IMR-90 (cell line): ENCODE data around the gene CCDC107. TPM values are rescaled to one million over a fixed set of nuclear protein-coding genes. Genes with fewer than 3 reads are reported as not detected.

Experiments used
- ATAC-seq: fragments of 200-7000 bp; cut with Tn5 transposase; 2 replicates; pipeline ENCODE4 v1.9.1; 2020; ENCODE audit warnings: low read depth, mild to moderate bottlenecking, moderate library complexity
- BruUV-seq: library from RNA; stranded (reverse); fragments of 400-500 nt; replicated peaks from 2 replicates; lab custom pipeline; 2021; lab: Mats Ljungman, UMichigan
- CTCF ChIA-PET: fragments of 300-600 bp; formaldehyde crosslinking; extraction: SDS; loops from one replicate; lab custom pipeline; 2021; ENCODE audit warnings: antibody characterized with exemption; lab: Yijun Ruan, JAX
- POLR2A ChIA-PET: fragments of 300-600 bp; sonication (Branson Sonifier 250); formaldehyde crosslinking; loops from one replicate; lab custom pipeline; 2022; ENCODE audit warnings: antibody characterized with exemption; ENCODE audit not compliant: unreplicated experiment; lab: Charles Lee
- DNase-seq: peaks from one replicate; pipeline ENCODE4 v3.0.0; 2013
- H2AFZ ChIP-seq: replicated peaks from 2 replicates; pipeline ENCODE3; 2013; ENCODE audit warnings: low read length, mild to moderate bottlenecking; ENCODE audit not compliant: poor library complexity
- H2AK5ac ChIP-seq: 2 replicates; pipeline ENCODE4 v1.6.1; 2013; ENCODE audit warnings: low read depth, low read length, inconsistent platforms
- H2AK9ac ChIP-seq: replicated peaks from 2 replicates; pipeline ENCODE3; 2013; ENCODE audit warnings: mild to moderate bottlenecking, low read depth, low read length, moderate library complexity; ENCODE audit not compliant: poor library complexity
- H2BK120ac ChIP-seq: 2 replicates; pipeline ENCODE4 v1.6.1; 2013; ENCODE audit warnings: low read depth, low read length, inconsistent platforms
- H2BK15ac ChIP-seq: 3 replicates; pipeline ENCODE4 v1.6.1; 2013; ENCODE audit warnings: low read depth, low read length, inconsistent platforms
- H2BK20ac ChIP-seq: 2 replicates; pipeline ENCODE4 v1.6.1; 2013; ENCODE audit warnings: low read depth, mild to moderate bottlenecking, inconsistent platforms, low read length, moderate library complexity
- H2BK5ac ChIP-seq: 2 replicates; pipeline ENCODE4 v1.6.1; 2013; ENCODE audit warnings: mild to moderate bottlenecking, low read depth, low read length, inconsistent platforms; ENCODE audit not compliant: poor library complexity, severe bottlenecking
- H3K14ac ChIP-seq: replicated peaks from 2 replicates; pipeline ENCODE4 v1.6.1; 2013; ENCODE audit warnings: low read depth, low read length, inconsistent platforms
- H3K18ac ChIP-seq: 2 replicates; pipeline ENCODE4 v1.6.1; 2013; ENCODE audit warnings: low read depth, low read length, control low read depth
- H3K23ac ChIP-seq: 2 replicates; pipeline ENCODE4 v1.6.1; 2013; ENCODE audit warnings: low read depth, low read length, inconsistent platforms
- H3K27ac ChIP-seq: 2 replicates; pipeline ENCODE4 v1.5.1; 2013; ENCODE audit warnings: mild to moderate bottlenecking, control low read depth, low read length; ENCODE audit not compliant: insufficient read depth
- H3K27me3 ChIP-seq: 2 replicates; pipeline ENCODE4 v1.6.1; 2013; ENCODE audit warnings: low read length; ENCODE audit not compliant: control insufficient read depth, insufficient read depth
- H3K36me3 ChIP-seq: 2 replicates; pipeline ENCODE4 v1.6.1; 2013; ENCODE audit warnings: low read length, mixed read lengths; ENCODE audit not compliant: control insufficient read depth, insufficient read depth
- H3K4ac ChIP-seq: 2 replicates; pipeline ENCODE4 v1.6.1; 2013; ENCODE audit warnings: low read depth, low read length, inconsistent platforms
- H3K4me1 ChIP-seq: 2 replicates; pipeline ENCODE4 v1.6.1; 2013; ENCODE audit warnings: low read length, mixed read lengths; ENCODE audit not compliant: control insufficient read depth, insufficient read depth
- H3K4me2 ChIP-seq: 2 replicates; pipeline ENCODE4 v1.6.1; 2013; ENCODE audit warnings: low read depth, mild to moderate bottlenecking, control low read depth, low read length, moderate library complexity
- H3K4me3 ChIP-seq: 2 replicates; pipeline ENCODE4 v1.5.1; 2013; ENCODE audit warnings: low read depth, mild to moderate bottlenecking, control low read depth, low read length, moderate library complexity; ENCODE audit not compliant: insufficient read depth
- H3K56ac ChIP-seq: 2 replicates; pipeline ENCODE4 v1.6.1; 2013; ENCODE audit warnings: low read length, inconsistent platforms; ENCODE audit not compliant: insufficient read depth; ENCODE audit errors: extremely low read depth
- H3K79me1 ChIP-seq, 2 experiments: 2 replicates each; pipeline ENCODE4 v1.6.1; 2013; ENCODE audit warnings: low read length in 2 of 2, inconsistent platforms in 1 of 2, low read depth in 1 of 2
- H3K9ac ChIP-seq: 2 replicates; pipeline ENCODE4 v1.6.1; 2013; ENCODE audit warnings: low read depth, low read length, control low read depth
- H3K9me1 ChIP-seq: 2 replicates; pipeline ENCODE4 v1.6.1; 2013; ENCODE audit warnings: low read length, inconsistent platforms; ENCODE audit not compliant: insufficient read depth
- H3K9me3 ChIP-seq: 2 replicates; pipeline ENCODE4 v1.6.1; 2013; ENCODE audit warnings: low read length; ENCODE audit not compliant: control insufficient read depth, insufficient read depth
- H4K20me1 ChIP-seq: 2 replicates; pipeline ENCODE4 v1.6.1; 2013; ENCODE audit warnings: low read length, inconsistent platforms; ENCODE audit not compliant: insufficient read depth
- H4K5ac ChIP-seq: 2 replicates; pipeline ENCODE4 v1.6.1; 2013; ENCODE audit warnings: mild to moderate bottlenecking, low read depth, low read length, control low read depth
- H4K8ac ChIP-seq, 2 experiments: 2 replicates each; pipeline ENCODE4 v1.6.1; 2013; ENCODE audit warnings: low read depth in 2 of 2, low read length in 2 of 2, control low read depth in 1 of 2, inconsistent platforms in 1 of 2
- H4K91ac ChIP-seq: 2 replicates; pipeline ENCODE4 v1.6.1; 2013; ENCODE audit warnings: low read depth, low read length, inconsistent platforms; ENCODE audit not compliant: insufficient read depth
- BHLHE40 ChIP-seq: fragments of 150-350 bp; IDR thresholded peaks from 2 replicates; pipeline ENCODE4 v1.6.1; 2016; ENCODE audit warnings: mild to moderate bottlenecking, low read depth, low read length
- CEBPB ChIP-seq: IDR thresholded peaks from 2 replicates; pipeline ENCODE4 v1.6.1; 2012; ENCODE audit warnings: low read depth, low read length, improper control_type of control experiment
- CHD1 ChIP-seq: IDR thresholded peaks from 2 replicates; pipeline ENCODE4 v1.6.1; 2012; ENCODE audit warnings: low read depth, low read length, improper control_type of control experiment
- CTCF ChIP-seq: conservative IDR thresholded peaks from 2 replicates; pipeline ENCODE4 v1.5.1; 2012; ENCODE audit warnings: mild to moderate bottlenecking, low read depth, low read length, improper control_type of control experiment
- ELK1 ChIP-seq: fragments of 150-350 bp; IDR thresholded peaks from 2 replicates; pipeline ENCODE4 v1.6.1; 2016; ENCODE audit warnings: low read depth, mild to moderate bottlenecking, low read length, moderate library complexity, borderline replicate concordance
- FOS ChIP-seq: fragments of 150-350 bp; IDR thresholded peaks from 2 replicates; pipeline ENCODE4 v1.6.1; 2016; ENCODE audit warnings: low read depth, low read length
- MAFK ChIP-seq: IDR thresholded peaks from 2 replicates; pipeline ENCODE4 v1.6.1; 2012; ENCODE audit warnings: low read depth, low read length, improper control_type of control experiment
- MAZ ChIP-seq: IDR thresholded peaks from 2 replicates; pipeline ENCODE4 v1.6.1; 2012; ENCODE audit warnings: low read depth, mild to moderate bottlenecking, low read length, improper control_type of control experiment, moderate library complexity, borderline replicate concordance
- MXI1 ChIP-seq: IDR thresholded peaks from 2 replicates; pipeline ENCODE4 v1.6.1; 2012; ENCODE audit warnings: low read depth, mild to moderate bottlenecking, low read length, moderate library complexity, borderline replicate concordance
- NFE2L2 ChIP-seq: fragments of 150-350 bp; IDR thresholded peaks from 2 replicates; pipeline ENCODE4 v1.6.1; 2016; ENCODE audit warnings: low read depth, mild to moderate bottlenecking, low read length
- POLR2A ChIP-seq: IDR thresholded peaks from 2 replicates; pipeline ENCODE4 v1.6.1; 2012; ENCODE audit warnings: mild to moderate bottlenecking, low read depth, low read length
- RAD21 ChIP-seq: IDR thresholded peaks from 2 replicates; pipeline ENCODE4 v1.6.1; 2012; ENCODE audit warnings: low read length, improper control_type of control experiment
- RCOR1 ChIP-seq: IDR thresholded peaks from 2 replicates; pipeline ENCODE4 v1.6.1; 2012; ENCODE audit warnings: mild to moderate bottlenecking, low read length, improper control_type of control experiment; ENCODE audit not compliant: insufficient replicate concordance
- RFX5 ChIP-seq: IDR thresholded peaks from 2 replicates; pipeline ENCODE4 v1.8.0; 2012; ENCODE audit warnings: low read depth, mild to moderate bottlenecking, low read length, moderate library complexity
- SMC3 ChIP-seq: fragments of 150-350 bp; IDR thresholded peaks from 2 replicates; pipeline ENCODE4 v1.6.1; 2016; ENCODE audit warnings: low read depth, mild to moderate bottlenecking, antibody characterized with exemption, low read length, moderate library complexity
- USF2 ChIP-seq: fragments of 150-350 bp; IDR thresholded peaks from 2 replicates; pipeline ENCODE4 v1.6.1; 2017; ENCODE audit warnings: mild to moderate bottlenecking, antibody characterized with exemption, low read length, low read depth
- WGBS, 2 experiments: methylation state at CpG; one replicate each; pipeline versions ENCODE4 v1.1.5 to v1.1.7; 2013; ENCODE audit warnings: missing lambda C conversion rate in 2 of 2; ENCODE audit not compliant: insufficient read length in 1 of 2; ENCODE audit errors: extremely low coverage in 2 of 2; 5-methylcytosine and 5-hydroxymethylcytosine counted together
- dilution Hi-C: fragments of 300-500 bp; cut with HindIII; formaldehyde crosslinking; loops from one replicate; pipeline ENCODE4 v1.14.3; 2018; ENCODE audit warnings: low sequenced_read_pairs; ENCODE audit not compliant: unreplicated experiment
- in situ Hi-C: fragments of 300-500 bp; cut with MboI; formaldehyde crosslinking; loops from 3 replicates; pipeline ENCODE4 v1.14.3; 2019; ENCODE audit warnings: low sequenced_read_pairs, inconsistent platforms, mixed read lengths
- intact Hi-C: fragments of 100-400 bp; cut with micrococcal nuclease; formaldehyde crosslinking; loops from 2 replicates; pipeline ENCODE4 v1.10.0; 2022
- polyA plus RNA-seq, 3 experiments: library from polyadenylated mRNA; depleted of rRNA; stranded (reverse); fragments of >200 nt; gene quantifications; 2 replicates each; pipeline ENCODE4 v1.2.3, GENCODE V29; 2012; ENCODE audit warnings: low replicate concordance in 1 of 3
- total RNA-seq: library from RNA; depleted of rRNA; stranded (reverse); fragments of >200 nt; gene quantifications from 2 replicates; pipeline ENCODE4 v1.2.3, GENCODE V29; 2012

The CCDC107 gene
- total and polyA plus RNA-seq, 2 of the 4 experiments (the other 2 are of a cell fraction): 6.8 to 21.1 TPM

DNA sequence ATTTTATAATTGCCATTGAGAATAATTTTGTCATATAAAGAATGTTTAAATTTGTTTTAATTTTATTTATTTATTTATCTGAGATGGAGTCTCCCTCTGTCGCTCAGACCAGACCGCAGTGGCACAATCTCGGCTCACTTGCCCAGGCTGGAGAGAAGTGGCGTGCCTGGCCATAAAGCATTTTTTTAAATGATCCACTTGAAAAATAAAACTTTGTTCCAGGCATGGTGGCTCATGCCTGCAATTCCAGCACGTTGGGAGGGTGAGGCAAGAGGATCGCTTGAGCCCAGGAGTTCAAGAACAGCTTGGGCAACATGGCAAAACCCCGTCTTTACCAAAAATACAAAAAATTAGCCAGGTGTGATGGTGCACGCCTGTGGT is 5.3 kb upstream of the CCDC107 start:
- ATAC-seq (no peak), DNase-seq (no peak)
- peak overlapping the region; percentile 35; the same call in 1 of the 2 replicates for H3K27ac ChIP-seq
- no peak overlapping the region for H4K8ac ChIP-seq
- H4K20me1 ChIP-seq: no peaks in the 10 kb centered on the region
- no TSS peak for BruUV-seq
- no peak overlapping the region for H3K23ac ChIP-seq
- ChIA-PET POLR2A (no interaction called here), CTCF (no interaction called here)
- no peak overlapping the region for H3K4me2 ChIP-seq
- H4K91ac ChIP-seq: no peak overlapping the region
- no peak overlapping the region for H2AK9ac ChIP-seq
- no peak overlapping the region for H3K9ac ChIP-seq
- no peak overlapping the region for H2BK20ac ChIP-seq
- no peak overlapping the region for H3K56ac ChIP-seq
- no peak overlapping the region for H3K18ac ChIP-seq
- no peak overlapping the region for H3K4ac ChIP-seq
- intact Hi-C loops (loop anchor here (10.0 kb wide), 2 partner anchors 162 to 168 kb away; partner anchors contain the start of genes HINT2 and SPAG8), in situ Hi-C loops (loop anchor here (10.0 kb wide), 1 partner anchor 148 kb away; no protein-coding TSS in a partner anchor), dilution Hi-C loops (no loop called here)
- H3K9me1 ChIP-seq: peaks cover 4% of the 10 kb centered on the region; the same call in 1 of the 2 replicates
- TF ChIP-seq MXI1: no peak
- TF ChIP-seq FOS: no peak
- no peak for TF ChIP-seq RFX5
- TF ChIP-seq MAFK: no peak
- no peak for TF ChIP-seq POLR2A
- TF ChIP-seq CTCF: no peak
- no peak for TF ChIP-seq SMC3
- no peak for TF ChIP-seq MAZ
- no peak for TF ChIP-seq CHD1
- TF ChIP-seq ELK1: no peak
- no peak for TF ChIP-seq RAD21
- no peak for TF ChIP-seq CEBPB
- no peak for TF ChIP-seq RCOR1
- TF ChIP-seq USF2: no peak
- no peak for TF ChIP-seq NFE2L2
- no peak for TF ChIP-seq BHLHE40
- no peak overlapping the region for H3K4me3 ChIP-seq
- peak overlapping the region; percentile 37 for H2BK5ac ChIP-seq
- no peak overlapping the region for H2BK15ac ChIP-seq
- peaks cover 15% of the 10 kb centered on the region; the same call in 1 of the 2 replicates for H3K4me1 ChIP-seq
- H2BK120ac ChIP-seq: no peak overlapping the region
- no peak overlapping the region for H2AFZ ChIP-seq
- H3K36me3 ChIP-seq: no peaks in the 10 kb centered on the region
- H2AK5ac ChIP-seq: no peak overlapping the region
- no peaks in the 10 kb centered on the region for H3K27me3 ChIP-seq
- 100% methylated on average over 1 of the region's 8 CpGs; no CpG with 5 or more reads in 1 of the 2 experiments for WGBS, 2 experiments
- H4K5ac ChIP-seq: no peak overlapping the region
- no peak overlapping the region for H3K14ac ChIP-seq
- no peaks in the 10 kb centered on the region for H3K9me3 ChIP-seq
- H3K79me1 ChIP-seq: no peaks in the 10 kb centered on the region
